ENCODE measurements around the gene PZP.

- no peak for TF ChIP-seq TAF1 (IDR thresholded peaks at IDR 0.05; ENCODE audit: borderline replicate concordance, low read depth, low read length)
- no peak for TF ChIP-seq POLR2A (IDR thresholded peaks at IDR 0.05; ENCODE audit: low read depth, low read length)
Observed at GRCh38 chr12:9118158-9118557, 90.0 kb downstream of the PZP start.

All from GM12892 (cell line).